Lung (tissue), 12 donors: ENCODE data around the gene CCDC40. TPM values are rescaled to one million over a fixed set of nuclear protein-coding genes. Genes with fewer than 3 reads are reported as not detected.

Experiments
- ATAC-seq: fragments of 200-7000 bp; cut with Tn5 transposase; one replicate; pipeline ENCODE4 v1.9.1; 2020; ENCODE audit warnings: moderate number of reproducible peaks; ENCODE audit not compliant: insufficient read depth, low FRiP score
- DNase-seq, 3 donors: peaks; one replicate each; pipeline ENCODE4 v3.0.0-alpha.2; 2013 to 2017
- H3K27ac ChIP-seq, 2 donors: one replicate each; pipeline ENCODE4 v1.5.1; 2013; ENCODE audit warnings: mild to moderate bottlenecking in 2 of 2, moderate library complexity in 2 of 2, control low read depth in 1 of 2, inconsistent platforms in 1 of 2, low read depth in 1 of 2, low read length in 1 of 2
- H3K27me3 ChIP-seq, 3 donors: one replicate each; pipeline ENCODE4 v1.5.1; 2013; ENCODE audit warnings: low read length in 2 of 3; ENCODE audit not compliant: control insufficient read depth in 3 of 3, insufficient read depth in 3 of 3
- H3K36me3 ChIP-seq, 4 donors: one replicate each; pipeline ENCODE4 v1.5.1; 2013; ENCODE audit warnings: low read length in 4 of 4, mild to moderate bottlenecking in 1 of 4, moderate library complexity in 1 of 4; ENCODE audit not compliant: control insufficient read depth in 4 of 4, insufficient read depth in 4 of 4
- H3K4me1 ChIP-seq, 5 donors: one replicate each; pipeline ENCODE4 v1.5.1; 2013; ENCODE audit warnings: low read length in 5 of 5, mild to moderate bottlenecking in 2 of 5, moderate library complexity in 1 of 5; ENCODE audit not compliant: control insufficient read depth in 5 of 5, insufficient read depth in 5 of 5
- H3K4me3 ChIP-seq: one replicate; pipeline ENCODE4 v1.5.1; 2013; ENCODE audit warnings: mild to moderate bottlenecking, control low read depth, moderate library complexity
- H3K9ac ChIP-seq, 2 donors: one replicate each; pipeline ENCODE4 v1.5.1; 2013; ENCODE audit warnings: low read length in 2 of 2, control low read depth in 1 of 2; ENCODE audit not compliant: insufficient read depth in 1 of 2
- H3K9me3 ChIP-seq, 4 donors: one replicate each; pipeline ENCODE4 v1.5.1; 2013; ENCODE audit warnings: low read length in 3 of 4, mild to moderate bottlenecking in 1 of 4, moderate library complexity in 1 of 4; ENCODE audit not compliant: control insufficient read depth in 4 of 4, insufficient read depth in 3 of 4
- CTCF ChIP-seq: IDR thresholded peaks from 2 replicates; pipeline ENCODE4 v1.5.1; 2012; ENCODE audit warnings: mild to moderate bottlenecking; ENCODE audit errors: control extremely low read depth, extremely low read depth
- WGBS, 2 donors: extraction: QIAGEN DNeasy Blood & Tissue Kit; methylation state at CpG; one replicate each; pipeline ENCODE4 v1.1.7; 2013; 5-methylcytosine and 5-hydroxymethylcytosine counted together
- polyA plus RNA-seq, 2 donors: library from polyadenylated mRNA; stranded (reverse); fragments of 200-250 nt; gene quantifications; one replicate each; pipeline ENCODE4 v1.2.1, GENCODE V29; 2013
- total RNA-seq, 2 donors: library from RNA; depleted of rRNA in 1 of 2; stranded (reverse); fragments of >200 nt in 1 of 2; gene quantifications; one replicate each; pipeline ENCODE4 v1.2.1, GENCODE V29; 2014 to 2021
- donor health status: control.
- donor health status: control.
- donor health status: Bipolar disorder and iron deficiency.
- donor health status: healthy.
- donor health status: DM: yes; HTN: yes; CAD: no.

Gene CCDC40
- total and polyA plus RNA-seq, 4 donors = 6.0 to 34.5 (median 7.3) TPM

GRCh38 chr17:80063830-80064585 lies 27.6 kb downstream of the CCDC40 start:
- 63 to 72% methylated on average over 27 of the region's 27 CpGs for WGBS, 2 donors
- no peaks in the 10 kb centered on the region for H3K9me3 ChIP-seq

GRCh38 chr17:80064696-80065095 lies 28.3 kb downstream of the CCDC40 start:
- ATAC-seq = no peak
- Histone ChIP-seq H3K9me3 (no peaks in the 10 kb centered on the region), H3K27ac (no peak overlapping the region), H3K4me1 (peaks cover 0 to 13% (median 9%) of the 10 kb centered on the region in 5 donors), H3K9ac (no peak overlapping the region), H3K4me3 (no peak overlapping the region), H3K27me3 (no peaks in the 10 kb centered on the region), H3K36me3 (no peaks in the 10 kb centered on the region)
- no peak for TF ChIP-seq CTCF
- DNase-seq = no peak
- 78 to 85% methylated on average over 8 of the region's 8 CpGs for WGBS, 2 donors

More at GRCh38 chr17:80063830-80064585, 27.6 kb downstream of the CCDC40 start:
- no peak overlapping the region for H3K4me3 ChIP-seq
- H3K9ac ChIP-seq = no peak overlapping the region
- no peak for DNase-seq
- H3K4me1 ChIP-seq = peaks cover 0 to 9% (median 8%) of the 10 kb centered on the region in 5 donors
- no peaks in the 10 kb centered on the region for H3K27me3 ChIP-seq
- no peak for TF ChIP-seq CTCF
- H3K36me3 ChIP-seq = no peaks in the 10 kb centered on the region
- ATAC-seq = peak; percentile 68
- peak overlapping the region in 1 of 2 donors; percentile 42 for H3K27ac ChIP-seq

GRCh38 chr17:80065478-80066170 lies 29.2 kb downstream of the CCDC40 start:
- no peaks in the 10 kb centered on the region for H3K27me3 ChIP-seq
- no peak overlapping the region for H3K9ac ChIP-seq
- peaks cover 0 to 13% (median 9%) of the 10 kb centered on the region in 5 donors for H3K4me1 ChIP-seq
- ATAC-seq (no peak), DNase-seq (no peak)
- H3K27ac ChIP-seq = no peak overlapping the region
- TF ChIP-seq CTCF = no peak
- no peaks in the 10 kb centered on the region for H3K36me3 ChIP-seq
- H3K4me3 ChIP-seq = no peak overlapping the region
- no peaks in the 10 kb centered on the region for H3K9me3 ChIP-seq
- WGBS, 2 donors = 87 to 89% methylated on average over 30 to 32 of the region's 32 CpGs
